Activated CD8-positive, alpha-beta T cell treated with anti-CD3 and anti-CD28 coated beads for 36 hours (primary cell): ENCODE results near the gene TRAPPC12. TPM values are rescaled to one million over a fixed set of nuclear protein-coding genes. Genes with fewer than 3 reads are reported as not detected.

Source experiments
- ATAC-seq: fragments of 200-7000 bp; cut with Tn5 transposase; one replicate; pipeline ENCODE4 v1.10.0; 2021; ENCODE audit warnings: mild to moderate bottlenecking, moderate library complexity
- CTCF ChIA-PET: fragments of 350-600 bp; sonication (Branson Sonifier 250); formaldehyde crosslinking; loops from one replicate; lab custom pipeline; 2021; ENCODE audit warnings: antibody characterized with exemption; lab: Charles Lee
- POLR2A ChIA-PET: fragments of 350-600 bp; sonication (Branson Sonifier 250); formaldehyde crosslinking; loops from one replicate; lab custom pipeline; 2021; ENCODE audit warnings: antibody characterized with exemption; lab: Charles Lee
- DNase-seq: peaks from one replicate; pipeline ENCODE4 v3.0.0-alpha.2; 2020
- H3K27ac Mint-ChIP-seq: one replicate; pipeline ENCODE4 v1.8.0; 2021; ENCODE audit warnings: mild to moderate bottlenecking, mixed read lengths
- H3K27me3 Mint-ChIP-seq: one replicate; pipeline ENCODE4 v1.8.0; 2021; ENCODE audit warnings: mixed read lengths
- H3K36me3 Mint-ChIP-seq: one replicate; pipeline ENCODE4 v1.8.0; 2021; ENCODE audit warnings: low read depth, mixed read lengths
- H3K4me1 Mint-ChIP-seq: one replicate; pipeline ENCODE4 v1.8.0; 2021; ENCODE audit warnings: low read depth, mixed read lengths
- H3K4me3 Mint-ChIP-seq: one replicate; pipeline ENCODE4 v1.8.0; 2021; ENCODE audit warnings: mild to moderate bottlenecking, moderate library complexity, mixed read lengths
- H3K9me3 Mint-ChIP-seq: one replicate; pipeline ENCODE4 v1.8.0; 2021; ENCODE audit warnings: mixed read lengths
- CTCF ChIP-seq: fragments of 200-600 bp; IDR thresholded peaks from one replicate; pipeline ENCODE4 v1.8.0; 2022; ENCODE audit warnings: antibody characterized with exemption, mild to moderate bottlenecking
- intact Hi-C: fragments of 100-400 bp; cut with micrococcal nuclease; formaldehyde crosslinking; loops from one replicate; pipeline ENCODE4 v1.10.0; 2022
- total RNA-seq, 2 experiments: library from RNA; stranded (reverse); gene quantifications; one replicate each; pipeline ENCODE4 v1.2.3, GENCODE V29; 2021

The TRAPPC12 gene
- total RNA-seq, 2 experiments from 2014 or later, result 52.9 to 65.3 TPM

DNA sequence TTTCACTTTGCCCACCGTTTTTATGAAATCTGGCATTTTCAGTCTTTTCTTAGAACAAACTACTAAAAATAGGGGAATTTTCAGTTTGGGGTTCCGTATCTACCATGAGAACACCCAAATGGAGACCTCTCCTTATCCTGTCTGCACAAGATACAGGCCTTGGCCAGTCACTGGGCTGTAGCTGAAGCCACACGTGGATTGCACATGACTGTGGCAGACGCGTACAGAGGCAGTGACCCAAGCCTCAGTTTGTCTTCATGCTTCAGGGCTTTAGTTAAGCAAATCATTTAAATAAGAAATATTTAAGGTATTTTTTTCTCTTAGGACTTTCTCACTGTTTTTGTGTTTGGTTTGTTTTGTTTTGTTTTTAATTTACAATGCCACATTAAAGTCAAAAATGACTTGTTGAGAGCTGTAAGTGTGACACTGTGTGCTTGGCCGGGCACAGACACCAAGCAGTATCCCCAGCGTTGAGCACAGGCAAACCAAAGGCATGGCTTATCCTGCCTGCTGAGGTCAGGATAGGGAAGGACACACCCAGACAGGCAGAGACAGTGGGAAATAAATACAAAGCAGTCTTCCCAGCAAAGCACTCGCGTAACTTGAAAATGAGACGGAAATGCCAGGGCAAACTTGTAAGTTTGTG lies 53.3 kb downstream of the TRAPPC12 start:
- Mint-ChIP-seq H3K27ac (no peak overlapping the region), H3K9me3 (no peaks in the 10 kb centered on the region), H3K36me3 (peaks cover 6% of the 10 kb centered on the region), H3K27me3 (no peaks in the 10 kb centered on the region), H3K4me3 (no peak overlapping the region), H3K4me1 (peaks cover 4% of the 10 kb centered on the region)
- intact Hi-C loops, result no loop called here
- TF ChIP-seq CTCF, result no peak
- DNase-seq, result no peak
- POLR2A ChIA-PET, result no interaction called here
- CTCF ChIA-PET, result interaction anchor here (3.4 kb wide), 1 partner anchor 9 kb away, joined by 33 read pairs; no protein-coding TSS in a partner anchor
- ATAC-seq, result no peak

GRCh38 chr2:3433339-3433699 lies 53.8 kb downstream of the TRAPPC12 start:
- ChIA-PET POLR2A (interaction anchor here (1.0 kb wide), 1 partner anchor 9 kb away, joined by 4 read pairs; no protein-coding TSS in a partner anchor), CTCF (interaction anchor here (1.2 to 3.4 kb wide), 3 partner anchors 9 to 28 kb away, joined by 3 to 33 read pairs (median 4); no protein-coding TSS in a partner anchor)
- ATAC-seq (no peak), DNase-seq (no peak)
- no peaks in the 10 kb centered on the region for H3K9me3 Mint-ChIP-seq
- intact Hi-C loops, result no loop called here
- peaks cover 6% of the 10 kb centered on the region for H3K36me3 Mint-ChIP-seq
- no peaks in the 10 kb centered on the region for H3K27me3 Mint-ChIP-seq
- H3K4me3 Mint-ChIP-seq, result no peak overlapping the region
- H3K4me1 Mint-ChIP-seq, result peaks cover 2% of the 10 kb centered on the region
- TF ChIP-seq CTCF, result no peak
- no peak overlapping the region for H3K27ac Mint-ChIP-seq

DNA sequence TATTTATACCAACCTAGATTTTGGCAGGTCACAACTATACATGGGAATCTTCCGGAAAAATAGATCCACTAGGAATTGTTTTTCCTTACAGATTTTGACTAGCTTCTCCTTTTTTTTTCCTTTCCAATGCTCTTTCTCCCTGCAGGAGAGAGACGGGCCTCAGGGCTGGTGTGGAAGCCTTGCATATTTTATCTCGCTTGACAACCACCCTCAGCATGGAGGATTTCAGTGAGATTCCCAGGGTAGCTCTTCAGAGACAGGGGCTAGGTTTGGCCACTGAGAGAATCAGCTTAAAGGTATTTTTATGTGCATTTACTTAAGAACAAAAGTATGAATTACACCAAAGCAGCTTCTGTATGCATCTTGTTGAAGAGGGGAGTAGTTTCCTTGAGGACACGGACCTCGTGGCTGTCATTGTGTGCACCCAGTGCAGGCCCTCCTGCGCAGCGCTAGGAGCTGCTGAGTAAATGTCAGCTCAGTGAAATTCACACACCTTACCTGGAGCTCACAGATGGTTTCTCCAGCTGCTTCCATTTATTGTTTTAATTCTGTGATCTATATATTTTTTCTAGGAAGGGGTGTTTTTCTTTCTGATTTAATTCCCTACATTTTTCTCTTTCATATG lies 54.4 kb downstream of the TRAPPC12 start:
- no peak for ATAC-seq
- Mint-ChIP-seq H3K36me3 (peaks cover 2% of the 10 kb centered on the region), H3K27ac (no peak overlapping the region), H3K27me3 (no peaks in the 10 kb centered on the region), H3K4me1 (no peaks in the 10 kb centered on the region), H3K9me3 (no peaks in the 10 kb centered on the region), H3K4me3 (no peak overlapping the region)
- ChIA-PET POLR2A (interaction anchor here (1.0 kb wide), 1 partner anchor 9 kb away, joined by 4 read pairs; no protein-coding TSS in a partner anchor), CTCF (interaction anchor here (1.2 to 3.4 kb wide), 3 partner anchors 8 to 28 kb away, joined by 3 to 33 read pairs (median 4); no protein-coding TSS in a partner anchor)
- DNase-seq, result no peak
- intact Hi-C loops, result no loop called here
- no peak for TF ChIP-seq CTCF

GRCh38 chr2:3434654-3435053 lies 55.2 kb downstream of the TRAPPC12 start:
- POLR2A ChIA-PET, result no interaction called here
- peaks cover 2% of the 10 kb centered on the region for H3K36me3 Mint-ChIP-seq
- DNase-seq, result no peak
- H3K27ac Mint-ChIP-seq, result no peak overlapping the region
- CTCF ChIA-PET, result interaction anchor here (1.2 to 3.4 kb wide), 3 partner anchors 8 to 27 kb away, joined by 3 to 33 read pairs (median 4); no protein-coding TSS in a partner anchor
- H3K9me3 Mint-ChIP-seq, result no peaks in the 10 kb centered on the region
- H3K4me3 Mint-ChIP-seq, result no peak overlapping the region
- H3K27me3 Mint-ChIP-seq, result no peaks in the 10 kb centered on the region
- ATAC-seq, result no peak
- no peak for TF ChIP-seq CTCF
- intact Hi-C loops, result no loop called here
- no peaks in the 10 kb centered on the region for H3K4me1 Mint-ChIP-seq

DNA sequence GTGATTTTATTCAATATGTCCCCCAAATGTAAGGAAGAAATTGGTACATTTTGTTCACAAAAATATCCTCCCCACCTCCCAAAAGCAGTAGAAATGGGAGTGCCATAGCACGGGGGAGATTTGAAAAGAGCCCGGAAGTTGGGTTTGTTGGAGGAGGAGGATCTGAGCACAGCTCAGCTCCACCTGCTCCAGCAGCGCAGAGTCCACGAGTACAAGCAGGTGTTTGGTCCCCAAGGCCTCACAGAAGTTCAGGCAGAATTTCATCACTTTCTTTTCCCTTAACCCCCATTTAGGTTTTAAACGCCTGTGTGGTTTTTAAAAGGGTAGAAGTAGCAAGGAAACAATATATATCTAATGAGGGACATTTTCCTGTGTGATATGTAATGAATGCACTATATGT lies 56.0 kb downstream of the TRAPPC12 start:
- CTCF ChIA-PET, result interaction anchor here (3.4 kb wide), 1 partner anchor 12 kb away, joined by 33 read pairs; no protein-coding TSS in a partner anchor
- intact Hi-C loops, result no loop called here
- Mint-ChIP-seq H3K27me3 (no peaks in the 10 kb centered on the region), H3K27ac (no peak overlapping the region), H3K36me3 (peaks cover 2% of the 10 kb centered on the region), H3K4me1 (peaks cover 4% of the 10 kb centered on the region), H3K4me3 (no peak overlapping the region), H3K9me3 (no peaks in the 10 kb centered on the region)
- POLR2A ChIA-PET, result no interaction called here
- no peak for DNase-seq
- no peak for TF ChIP-seq CTCF
- no peak for ATAC-seq
